ENCODE measurements around the gene LRMDA.

LRMDA gene

GRCh38 chr10:75645704-75646103 is 214.3 kb downstream of the LRMDA start:
- no peak for TF ChIP-seq CTCF (conservative IDR thresholded peaks at IDR 0.05; ENCODE audit: low read depth, low read length)
- DNase-seq (ENCODE audit: low read depth): no peak
- no peak overlapping the region for H3K4me3 ChIP-seq (ENCODE audit: low read depth, low read length)

- TF ChIP-seq CTCF (conservative IDR thresholded peaks at IDR 0.05; ENCODE audit: low read depth, low read length): no peak
- H3K4me3 ChIP-seq (ENCODE audit: low read depth, low read length): no peak overlapping the region
- DNase-seq (ENCODE audit: low read depth): no peak
These were observed 214.9 kb downstream of the LRMDA start for GRCh38 chr10:75646218-75646915.

- no peak for DNase-seq (ENCODE audit: low read depth)
- H3K4me3 ChIP-seq (ENCODE audit: low read depth, low read length): no peak overlapping the region
- TF ChIP-seq CTCF (conservative IDR thresholded peaks at IDR 0.05; ENCODE audit: low read depth, low read length): no peak
These were observed 215.5 kb downstream of the LRMDA start for GRCh38 chr10:75646916-75647315.

GRCh38 chr10:75647675-75648074 is 216.3 kb downstream of the LRMDA start:
- no peak overlapping the region for H3K4me3 ChIP-seq (ENCODE audit: low read depth, low read length)
- TF ChIP-seq CTCF (conservative IDR thresholded peaks at IDR 0.05; ENCODE audit: low read depth, low read length): no peak
- DNase-seq (ENCODE audit: low read depth): no peak

GRCh38 chr10:75648351-75648750 is 216.9 kb downstream of the LRMDA start:
- no peak for DNase-seq (ENCODE audit: low read depth)
- TF ChIP-seq CTCF (conservative IDR thresholded peaks at IDR 0.05; ENCODE audit: low read depth, low read length): no peak
- H3K4me3 ChIP-seq (ENCODE audit: low read depth, low read length): no peak overlapping the region

GRCh38 chr10:75648854-75649253 is 217.4 kb downstream of the LRMDA start:
- no peak overlapping the region for H3K4me3 ChIP-seq (ENCODE audit: low read depth, low read length)
- no peak for TF ChIP-seq CTCF (conservative IDR thresholded peaks at IDR 0.05; ENCODE audit: low read depth, low read length)
- no peak for DNase-seq (ENCODE audit: low read depth)

GRCh38 chr10:75649466-75649865 is 218.0 kb downstream of the LRMDA start:
- DNase-seq (ENCODE audit: low read depth): no peak
- no peak for TF ChIP-seq CTCF (conservative IDR thresholded peaks at IDR 0.05; ENCODE audit: low read depth, low read length)
- H3K4me3 ChIP-seq (ENCODE audit: low read depth, low read length): no peak overlapping the region
